Heart left ventricle (tissue), 13 donors: ENCODE results near the gene RPS6KA5.

ENCODE experiments used
- POLR2A ChIP-seq, 2 donors: fragments of 450-650 bp; IDR thresholded peaks; one replicate each; pipeline ENCODE4 v1.6.1; 2017; ENCODE audit warnings: antibody characterized with exemption in 2 of 2, mild to moderate bottlenecking in 2 of 2, moderate library complexity in 2 of 2
- TF ChIP-seq, protein P1 (sequence below), 12 donors: fragments of 200-600 bp; sonication (generic) in 4 of 12; IDR thresholded peaks; one replicate each; pipeline versions ENCODE4 v1.5.0 to v1.8.0; 2018 to 2022; ENCODE audit warnings: antibody characterized with exemption in 12 of 12, mild to moderate bottlenecking in 5 of 12
- donor health status: ischemic (EF 13 %, LVEDD 7.1; RV severe dilation, severe dysfunction).
- donor health status: DM: no; HTN: yes; CAD: no.
- donor health status: DM: no; HTN: no; CAD: no.
- donor health status: ischemic (EF 25% LVEDD 6.9; RV normal size, moderate dysfunction).
- donor health status: ischemic (EF 25% LVEDD 5.7; RV mildly dilated, moderate dysfunction).
- donor health status: ischemic (EF 35%, LVEDD 5.7; RV mildly dilated, moderate dysfunction).
- donor health status: nonischemic (EF 11% LVEDD 7.7; RV severe dilation, severe dysfunction).
- donor health status: DM: yes; HTN: yes; CAD: no.
- donor health status: PGD.
- donor health status: ischemic (EF 29% LVEDD 5.4; RV normal size, mild dysfunction).
- donor health status: nonischemic (EF 23%, LVEDD 6.1; RV moderate dilation, normal function).

GRCh38 chr14:90893510-90893909, 166.9 kb downstream of the RPS6KA5 start:
- TF ChIP-seq, protein P1, sequence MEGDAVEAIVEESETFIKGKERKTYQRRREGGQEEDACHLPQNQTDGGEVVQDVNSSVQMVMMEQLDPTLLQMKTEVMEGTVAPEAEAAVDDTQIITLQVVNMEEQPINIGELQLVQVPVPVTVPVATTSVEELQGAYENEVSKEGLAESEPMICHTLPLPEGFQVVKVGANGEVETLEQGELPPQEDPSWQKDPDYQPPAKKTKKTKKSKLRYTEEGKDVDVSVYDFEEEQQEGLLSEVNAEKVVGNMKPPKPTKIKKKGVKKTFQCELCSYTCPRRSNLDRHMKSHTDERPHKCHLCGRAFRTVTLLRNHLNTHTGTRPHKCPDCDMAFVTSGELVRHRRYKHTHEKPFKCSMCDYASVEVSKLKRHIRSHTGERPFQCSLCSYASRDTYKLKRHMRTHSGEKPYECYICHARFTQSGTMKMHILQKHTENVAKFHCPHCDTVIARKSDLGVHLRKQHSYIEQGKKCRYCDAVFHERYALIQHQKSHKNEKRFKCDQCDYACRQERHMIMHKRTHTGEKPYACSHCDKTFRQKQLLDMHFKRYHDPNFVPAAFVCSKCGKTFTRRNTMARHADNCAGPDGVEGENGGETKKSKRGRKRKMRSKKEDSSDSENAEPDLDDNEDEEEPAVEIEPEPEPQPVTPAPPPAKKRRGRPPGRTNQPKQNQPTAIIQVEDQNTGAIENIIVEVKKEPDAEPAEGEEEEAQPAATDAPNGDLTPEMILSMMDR (IDR thresholded peaks at IDR 0.05): no peak
- no peak for TF ChIP-seq POLR2A (IDR thresholded peaks at IDR 0.05)
